Dermis blood vessel endothelial cell (primary cell): ENCODE results near the gene MGAT5. TPM values are rescaled to one million over a fixed set of nuclear protein-coding genes. Genes with fewer than 3 reads are reported as not detected.

ENCODE experiments used
- DNase-seq: peaks from one replicate; pipeline ENCODE4 v3.0.0; 2010
- total RNA-seq: library from RNA; depleted of rRNA; stranded (reverse); fragments of >200 nt; gene quantifications from 2 replicates; pipeline ENCODE4 v1.2.3, GENCODE V29; 2014

MGAT5 gene
- total RNA-seq, 1 donor from 2014 or later: 133 TPM

- no peak for DNase-seq
Observed at GRCh38 chr2:134257965-134258683, 4.3 kb downstream of the MGAT5 start.

GRCh38 chr2:134258684-134259388, 5.0 kb downstream of the MGAT5 start:
- DNase-seq: no peak

GRCh38 chr2:134259571-134259970, 5.7 kb downstream of the MGAT5 start:
- DNase-seq: no peak

GRCh38 chr2:134259994-134260393, 6.1 kb downstream of the MGAT5 start:
- DNase-seq: no peak

GRCh38 chr2:134260713-134261112, 6.8 kb downstream of the MGAT5 start:
- DNase-seq: no peak

- DNase-seq: peak; percentile 79
Observed at GRCh38 chr2:134261398-134262131, 7.7 kb downstream of the MGAT5 start.

- DNase-seq: no peak
Observed at GRCh38 chr2:134262684-134263083, 8.8 kb downstream of the MGAT5 start.

GRCh38 chr2:134268265-134268664, 14.4 kb downstream of the MGAT5 start:
- no peak for DNase-seq

GRCh38 chr2:134269230-134269629, 15.4 kb downstream of the MGAT5 start:
- DNase-seq: no peak

- no peak for DNase-seq
Observed at GRCh38 chr2:134269972-134270735, 16.3 kb downstream of the MGAT5 start.

GRCh38 chr2:134271758-134272157, 17.9 kb downstream of the MGAT5 start:
- DNase-seq: no peak

- no peak for DNase-seq
Observed at GRCh38 chr2:134272806-134273205, 18.9 kb downstream of the MGAT5 start.

GRCh38 chr2:134273256-134273983, 19.5 kb downstream of the MGAT5 start:
- DNase-seq: no peak

- DNase-seq: no peak
Observed at GRCh38 chr2:134274121-134274520, 20.2 kb downstream of the MGAT5 start.

- DNase-seq: no peak
Observed at GRCh38 chr2:134275058-134275862, 21.4 kb downstream of the MGAT5 start.

- DNase-seq: peak; percentile 35
Observed at GRCh38 chr2:134276381-134277172, 22.7 kb downstream of the MGAT5 start.

GRCh38 chr2:134277223-134277622, 23.4 kb downstream of the MGAT5 start:
- peak; percentile 32 for DNase-seq

- no peak for DNase-seq
Observed at GRCh38 chr2:134278553-134278952, 24.7 kb downstream of the MGAT5 start.

GRCh38 chr2:134279417-134279816, 25.5 kb downstream of the MGAT5 start:
- DNase-seq: no peak

- no peak for DNase-seq
Observed at GRCh38 chr2:134280231-134280630, 26.4 kb downstream of the MGAT5 start.
